HG03097 (cell line): ENCODE measurements around the gene AFAP1L1.

Experiments
- ATAC-seq: cut with Tn5 transposase; IDR thresholded peaks from one replicate; pipeline ENCODE4 v1.9.1; 2021; ENCODE audit not compliant: unreplicated experiment, low FRiP score

AFAP1L1 gene

DNA sequence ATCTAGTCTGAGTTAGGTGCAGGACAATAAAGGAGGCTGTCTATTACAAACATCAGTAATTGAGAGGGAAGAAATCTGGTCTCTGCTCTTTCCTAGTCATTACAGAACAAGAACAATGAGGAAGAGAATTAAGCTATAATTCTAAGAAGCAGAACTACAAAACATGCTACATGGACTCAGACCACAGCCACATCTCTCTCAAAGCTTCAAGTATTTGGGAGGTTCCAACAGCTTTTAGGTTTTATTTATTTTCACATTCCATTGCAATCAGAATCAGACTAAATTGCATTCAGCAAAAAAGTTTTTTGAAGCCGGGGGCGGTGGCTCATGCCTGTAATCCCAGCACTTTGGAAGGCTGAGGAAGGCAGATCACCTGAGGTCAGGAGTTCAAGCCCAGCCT lies 72.5 kb downstream of the AFAP1L1 start:
- no peak for ATAC-seq

DNA sequence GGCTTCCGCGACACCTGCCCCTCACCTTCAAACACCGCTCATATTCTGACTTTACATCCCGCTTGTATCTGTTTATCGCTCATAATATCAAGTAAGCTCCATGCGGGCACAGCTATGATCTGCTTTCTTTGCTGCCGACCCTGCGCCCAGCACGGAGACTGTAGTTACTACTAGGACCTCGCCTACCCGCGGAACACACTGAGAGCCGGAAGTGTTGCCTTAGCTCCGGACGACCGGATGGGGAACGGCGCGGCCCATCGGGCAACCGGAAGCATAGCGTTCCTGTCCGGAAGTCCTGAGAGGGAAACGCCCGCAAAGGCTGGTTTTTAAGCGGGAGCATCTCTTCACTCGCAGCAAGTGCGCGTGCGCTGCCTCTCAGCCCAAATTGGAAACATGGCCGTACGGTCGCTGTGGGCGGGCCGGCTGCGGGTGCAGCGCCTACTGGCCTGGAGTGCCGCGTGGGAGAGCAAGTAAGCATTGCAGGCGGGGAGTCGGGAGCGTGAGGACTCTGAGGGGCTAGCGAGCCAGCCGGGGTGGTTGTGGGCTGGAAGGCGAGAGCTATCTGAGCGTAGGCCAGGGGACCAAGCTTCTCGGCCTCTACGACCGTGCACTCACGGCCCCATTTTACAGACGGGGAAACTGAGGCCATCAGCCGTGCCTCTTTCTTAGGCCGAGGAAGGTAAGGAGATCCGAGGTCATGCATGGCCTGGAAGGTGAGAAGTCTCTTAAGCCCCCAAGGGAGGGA lies 73.7 kb downstream of the AFAP1L1 start, which contains the start of gene GRPEL2:
GRPEL2 (plus strand) TSS at position 353 of the 745 bp plus-strand sequence; CDS start at position 394, 41 bp downstream.
- peak; percentile 93 for ATAC-seq

DNA sequence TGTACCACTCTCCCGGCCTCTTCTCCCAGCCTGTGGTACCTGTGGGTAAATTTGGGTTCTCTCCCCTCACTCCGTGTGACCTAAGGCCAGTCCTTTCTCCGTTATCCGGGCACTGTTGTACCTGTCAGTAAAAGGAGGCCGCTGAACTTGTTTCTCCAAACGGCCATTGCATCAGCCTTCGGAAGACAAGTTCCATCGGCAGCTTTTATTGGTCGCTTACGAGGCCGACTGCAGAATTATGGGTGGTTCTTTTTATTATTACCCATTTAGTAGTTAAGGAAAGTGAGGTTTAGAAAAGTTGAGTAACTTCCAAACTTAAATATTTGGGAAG lies 74.2 kb downstream of the AFAP1L1 start:
- no peak for ATAC-seq

DNA sequence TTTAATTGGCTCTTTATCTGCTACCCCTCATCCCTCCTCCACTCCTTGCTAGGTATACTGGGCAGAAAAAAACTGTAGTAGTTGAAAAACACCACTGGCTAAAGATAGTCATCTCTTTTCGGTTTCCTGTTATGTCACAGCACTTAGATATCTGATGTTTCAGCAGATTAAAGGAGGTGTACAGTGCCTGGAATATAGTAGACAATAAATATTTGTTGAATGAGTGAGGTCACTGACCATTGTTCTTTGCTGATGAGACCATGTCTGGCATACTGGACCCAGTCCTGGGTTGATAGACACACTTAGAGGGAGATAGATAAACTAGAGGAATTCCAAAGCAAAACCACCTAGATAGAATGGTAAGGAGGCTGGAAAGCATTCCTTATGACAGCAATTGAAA lies 76.9 kb downstream of the AFAP1L1 start:
- ATAC-seq: no peak

DNA sequence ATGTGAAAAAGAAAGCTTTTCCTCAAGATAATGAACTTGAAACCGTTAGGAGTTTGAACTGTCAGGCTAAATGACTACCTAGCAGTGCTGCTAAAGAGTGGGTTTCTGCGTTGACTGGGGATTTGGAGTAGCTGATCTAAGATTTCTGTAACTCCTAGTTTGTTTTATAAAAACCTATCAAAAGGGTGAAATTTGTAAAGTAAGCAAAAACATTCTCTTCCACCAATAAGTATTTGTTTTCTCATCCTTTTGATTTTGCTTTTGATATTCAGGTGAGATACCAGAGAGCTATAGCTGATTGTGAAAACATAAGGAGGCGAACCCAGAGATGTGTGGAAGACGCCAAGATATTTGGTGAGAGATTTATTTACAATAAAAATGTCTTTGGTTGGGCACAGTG lies 77.7 kb downstream of the AFAP1L1 start:
- no peak for ATAC-seq

DNA sequence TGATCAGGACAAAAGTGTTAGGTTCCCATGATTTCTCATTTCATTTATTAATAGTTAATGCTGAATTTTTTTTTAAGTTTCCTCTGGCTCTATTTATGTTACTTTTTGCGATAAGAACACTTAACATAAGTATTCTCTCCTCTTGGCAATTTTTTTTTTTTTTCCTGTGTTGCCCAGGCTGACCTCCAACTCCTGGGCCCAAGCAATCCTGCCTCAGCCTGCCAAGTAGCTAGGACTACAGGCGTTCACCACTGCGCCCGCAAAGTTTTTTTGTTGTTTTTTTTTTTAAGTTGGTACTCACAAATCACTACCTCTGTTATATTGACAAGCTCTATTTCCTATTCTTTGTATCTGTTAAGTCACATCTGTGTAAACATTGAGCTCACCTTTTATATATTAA lies 80.5 kb downstream of the AFAP1L1 start:
- ATAC-seq: no peak

DNA sequence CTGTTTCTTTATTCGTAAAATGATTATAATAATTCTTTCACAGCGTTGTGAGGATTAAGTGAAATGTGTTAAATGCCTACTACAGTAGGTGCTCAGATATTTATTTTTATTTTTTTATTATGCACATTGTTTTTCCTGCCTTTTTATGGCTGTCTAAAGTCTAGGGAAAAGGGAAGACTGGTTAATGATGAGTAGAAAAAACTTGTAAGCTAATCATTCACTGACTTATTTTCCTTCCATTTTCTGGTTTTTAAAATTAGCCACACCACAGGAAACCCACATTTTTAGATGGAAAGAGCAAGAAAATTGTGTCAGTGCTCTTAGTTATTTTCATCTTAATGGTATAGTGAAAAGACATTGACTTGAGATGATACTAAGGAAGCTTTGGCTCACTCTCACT lies 82.3 kb downstream of the AFAP1L1 start:
- no peak for ATAC-seq

DNA sequence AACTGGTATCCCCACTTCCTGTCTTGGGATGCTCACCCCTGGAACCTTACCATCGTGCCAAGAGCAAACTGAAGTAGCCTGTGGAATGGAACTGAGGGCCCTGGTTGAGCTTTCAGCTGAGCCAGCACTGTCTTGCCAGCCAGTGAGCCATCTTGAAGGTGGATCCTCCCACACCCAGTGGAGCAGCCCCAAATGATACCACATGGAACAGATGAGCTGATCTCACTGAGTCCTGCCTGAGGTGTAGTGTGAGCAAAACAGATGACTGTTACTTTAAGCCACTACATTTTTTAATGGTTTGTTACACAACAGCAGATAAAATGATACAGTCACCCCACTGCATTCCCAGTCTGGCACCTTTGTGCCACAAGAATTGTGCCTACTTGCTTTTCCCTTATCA lies 84.0 kb downstream of the AFAP1L1 start:
- ATAC-seq: no peak

DNA sequence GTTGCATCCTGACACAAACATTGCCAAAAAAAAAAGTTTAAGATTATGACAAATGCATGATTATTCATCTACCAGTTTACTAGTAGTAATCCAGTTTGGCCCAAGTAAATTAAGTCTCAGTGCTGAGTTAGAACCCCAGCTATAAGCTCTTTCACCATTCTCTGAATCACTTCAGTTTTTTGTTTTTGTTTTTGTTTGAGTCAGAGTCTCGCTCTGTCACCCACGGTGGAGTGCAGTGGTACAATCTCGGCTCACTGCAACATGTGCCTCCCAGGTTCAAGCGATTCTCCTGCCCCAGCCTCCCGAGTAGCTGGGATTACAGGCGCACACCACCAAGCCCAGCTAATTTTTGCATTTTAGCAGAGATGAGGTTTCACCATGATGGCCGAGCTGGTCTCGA lies 84.7 kb downstream of the AFAP1L1 start:
- ATAC-seq: no peak

DNA sequence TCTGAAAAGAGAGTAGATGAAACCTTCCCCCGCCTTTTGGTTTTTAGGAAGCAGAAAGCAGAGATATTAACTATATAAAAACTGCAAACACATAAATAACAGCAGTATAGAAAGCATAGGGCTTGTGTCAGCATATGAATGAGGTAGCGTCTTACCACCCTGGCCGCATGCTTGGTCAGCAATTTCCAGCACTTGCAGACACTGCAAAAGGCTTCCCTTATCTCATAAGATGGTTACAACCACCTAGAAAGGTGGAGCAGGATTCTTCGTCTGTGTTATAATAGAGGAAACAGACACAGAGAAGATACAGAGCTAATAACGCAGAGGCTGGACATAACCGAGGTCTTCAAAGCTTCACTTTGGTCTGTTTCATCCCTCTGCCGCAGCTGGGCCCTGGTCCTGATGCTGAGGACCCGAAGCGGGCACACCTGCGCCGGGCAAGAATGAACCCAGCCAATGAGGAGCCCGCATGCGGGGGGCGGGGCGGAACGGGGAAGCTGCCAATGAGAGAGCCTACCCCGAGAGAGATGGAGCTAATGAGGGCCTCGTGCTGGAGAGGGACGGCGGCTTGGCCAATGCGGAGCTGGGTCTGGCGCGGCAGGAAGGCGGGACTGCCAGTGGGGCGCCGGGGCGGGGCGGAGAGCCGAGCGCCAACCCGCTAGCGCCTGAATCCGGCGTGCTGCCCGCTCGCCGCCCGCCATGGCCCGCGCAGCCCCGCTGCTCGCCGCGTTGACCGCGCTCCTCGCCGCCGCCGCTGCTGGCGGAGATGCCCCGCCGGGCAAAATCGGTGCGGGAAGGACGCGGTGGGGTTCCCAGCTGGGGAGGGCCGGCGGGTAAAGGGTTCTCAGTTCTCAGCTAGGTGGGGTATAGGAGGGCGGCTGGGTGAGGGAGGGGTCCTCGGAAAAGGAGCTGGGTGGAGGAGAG lies 86.0 kb downstream of the AFAP1L1 start, which contains the start of gene PCYOX1L:
PCYOX1L (plus strand) TSS at position 677 of the 924 bp plus-strand sequence; CDS start at position 700, 23 bp downstream.
- ATAC-seq: peak; percentile 99

DNA sequence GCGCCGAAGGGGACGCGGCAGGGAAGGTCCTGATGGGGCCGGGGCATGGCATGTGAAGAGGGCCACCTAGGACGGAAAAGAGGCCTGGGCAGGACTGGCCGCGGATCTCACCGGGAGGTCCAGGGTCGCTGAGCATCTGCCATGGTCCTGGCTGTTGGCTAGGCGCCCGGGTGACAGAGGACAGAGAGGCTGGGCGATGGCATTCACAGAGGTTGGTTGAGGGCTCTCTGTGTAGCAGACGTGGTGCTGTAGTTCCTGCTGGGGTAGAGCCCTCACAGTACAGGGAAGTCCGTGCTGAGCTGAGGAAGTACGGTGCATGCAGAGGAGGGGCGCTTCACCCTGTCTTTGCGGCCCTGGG lies 86.6 kb downstream of the AFAP1L1 start:
- ATAC-seq: no peak

DNA sequence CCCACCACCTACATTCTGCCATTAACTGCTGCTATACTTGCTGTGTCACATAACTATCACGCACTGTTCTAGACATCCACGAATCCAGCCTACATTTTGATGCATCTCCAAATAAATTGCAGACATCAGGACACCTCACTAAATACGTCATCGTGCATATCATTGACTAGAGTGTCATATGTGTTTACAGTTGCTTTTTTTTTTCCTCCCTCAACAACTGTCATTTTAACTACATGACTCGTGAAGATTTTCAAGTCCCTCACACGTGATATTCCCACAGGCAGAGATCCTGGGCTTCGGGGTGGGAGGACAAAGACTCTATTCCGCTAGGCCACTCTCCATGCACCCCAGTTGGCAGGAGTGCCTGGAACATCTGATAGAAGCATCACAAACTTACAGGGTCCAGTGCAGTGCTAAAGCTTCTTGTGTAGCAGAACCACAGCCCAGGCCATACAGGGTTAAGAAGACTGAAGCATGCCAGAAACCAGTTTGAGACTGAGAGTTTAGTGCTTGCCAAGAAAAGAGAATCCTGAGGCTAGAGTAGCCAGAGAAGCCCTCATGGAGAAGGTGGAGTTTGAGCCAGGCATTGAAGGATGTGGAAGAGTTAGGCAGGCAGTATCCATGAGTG lies 87.3 kb downstream of the AFAP1L1 start:
- no peak for ATAC-seq

DNA sequence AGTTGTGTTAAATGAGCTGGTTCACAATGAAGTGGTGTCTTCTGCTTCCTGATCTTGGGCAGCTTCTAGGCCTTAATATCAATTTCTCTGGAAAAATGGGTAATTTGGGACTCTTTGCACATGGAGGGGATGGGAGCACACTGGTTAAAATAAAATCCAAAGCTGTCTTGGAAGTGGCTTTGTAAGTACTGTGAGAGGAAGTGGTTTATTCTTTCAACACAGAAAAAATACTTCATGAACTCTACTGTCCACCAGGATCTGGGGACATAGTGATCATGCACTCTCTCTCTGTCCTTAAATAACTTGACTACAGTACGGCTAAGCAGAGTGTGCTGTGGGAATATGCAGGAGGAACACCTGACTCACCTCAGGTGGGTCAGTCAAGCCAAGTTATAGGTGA lies 88.6 kb downstream of the AFAP1L1 start:
- ATAC-seq: no peak

DNA sequence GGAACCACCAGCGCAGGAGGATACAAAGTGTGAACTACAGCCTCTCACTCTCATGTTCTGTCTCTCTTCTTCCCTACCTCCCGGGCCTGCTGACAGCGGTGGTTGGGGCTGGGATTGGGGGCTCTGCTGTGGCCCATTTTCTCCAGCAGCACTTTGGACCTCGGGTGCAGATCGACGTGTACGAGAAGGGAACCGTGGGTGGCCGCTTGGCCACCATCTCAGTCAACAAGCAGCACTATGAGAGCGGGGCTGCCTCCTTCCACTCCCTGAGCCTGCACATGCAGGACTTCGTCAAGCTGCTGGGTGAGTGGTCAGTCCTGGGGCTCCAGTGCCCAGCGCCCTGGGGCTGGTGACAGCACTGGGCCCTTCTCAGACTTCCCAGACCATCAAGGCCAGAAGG lies 90.9 kb downstream of the AFAP1L1 start:
- no peak for ATAC-seq

DNA sequence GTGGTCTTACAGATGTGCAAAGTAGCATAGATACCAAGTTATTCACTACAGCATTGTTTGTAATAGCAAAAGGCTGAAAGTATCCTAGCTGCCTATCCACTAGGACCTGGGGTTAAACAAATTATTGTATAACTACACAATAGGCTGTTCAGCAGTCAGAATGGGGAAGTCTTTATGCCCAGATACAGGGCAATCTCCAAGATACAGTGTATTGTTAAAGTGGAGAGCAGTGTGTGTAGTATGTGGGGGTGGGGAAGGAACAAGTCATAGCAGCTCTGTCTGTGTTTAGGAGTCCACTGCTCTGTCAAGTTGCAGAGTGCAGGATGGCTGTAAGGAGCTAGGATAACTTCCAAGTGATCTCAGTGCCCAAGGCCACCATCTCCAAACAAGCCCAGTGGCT lies 91.7 kb downstream of the AFAP1L1 start:
- no peak for ATAC-seq

DNA sequence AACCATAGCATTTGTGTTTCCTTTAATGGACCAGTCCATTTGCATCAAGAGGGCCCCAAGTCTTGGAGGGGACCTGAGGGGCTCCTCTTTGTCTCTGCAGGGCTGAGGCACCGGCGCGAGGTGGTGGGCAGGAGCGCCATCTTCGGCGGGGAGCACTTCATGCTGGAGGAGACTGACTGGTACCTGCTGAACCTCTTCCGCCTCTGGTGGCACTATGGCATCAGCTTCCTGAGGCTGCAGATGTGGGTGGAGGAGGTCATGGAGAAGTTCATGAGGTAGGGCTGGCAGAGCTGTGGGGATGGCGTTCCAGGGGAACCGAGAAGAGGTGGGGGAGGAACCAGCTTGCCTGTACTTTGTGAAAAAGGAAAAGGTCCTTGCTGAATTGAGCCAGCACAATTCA lies 92.3 kb downstream of the AFAP1L1 start:
- ATAC-seq: no peak

DNA sequence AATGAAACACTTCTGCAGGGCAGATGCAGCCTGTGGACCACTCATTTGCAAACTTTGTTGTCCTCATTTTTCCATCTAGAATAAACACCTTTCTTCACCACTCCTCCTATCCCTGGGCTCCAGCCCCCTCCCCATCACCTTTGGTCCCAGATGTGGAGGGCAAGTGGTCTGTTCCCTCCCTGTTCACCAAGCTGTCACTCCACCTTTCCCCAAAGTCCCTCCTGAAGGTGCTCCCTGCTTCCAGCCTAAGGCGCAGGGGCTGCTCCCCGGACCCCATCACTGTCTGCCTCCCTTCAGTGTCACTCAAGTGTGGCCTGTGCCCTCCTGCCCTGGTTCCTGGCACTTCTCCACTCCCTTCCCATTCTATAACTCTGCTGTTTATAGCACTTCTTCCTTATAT lies 93.1 kb downstream of the AFAP1L1 start:
- ATAC-seq: no peak

DNA sequence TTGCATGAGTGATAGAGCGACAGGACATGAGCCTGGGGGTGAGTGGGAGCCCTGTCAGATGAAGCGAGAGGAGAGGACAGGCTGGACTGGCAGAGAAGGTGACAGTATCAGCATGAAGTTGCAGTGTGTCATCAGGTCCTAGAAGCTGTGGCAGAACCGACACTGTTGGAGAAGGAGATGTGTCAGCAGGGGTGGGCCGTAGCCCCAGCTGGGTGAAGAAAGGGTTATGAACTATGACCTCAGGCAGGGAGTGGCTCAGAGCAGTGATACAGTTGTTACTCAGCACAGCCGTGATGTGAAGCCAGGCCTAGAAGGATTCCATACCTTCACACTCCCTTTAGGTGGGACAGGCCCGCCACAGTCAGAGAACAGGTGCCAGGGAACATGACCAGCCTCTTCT lies 93.8 kb downstream of the AFAP1L1 start:
- ATAC-seq: no peak

DNA sequence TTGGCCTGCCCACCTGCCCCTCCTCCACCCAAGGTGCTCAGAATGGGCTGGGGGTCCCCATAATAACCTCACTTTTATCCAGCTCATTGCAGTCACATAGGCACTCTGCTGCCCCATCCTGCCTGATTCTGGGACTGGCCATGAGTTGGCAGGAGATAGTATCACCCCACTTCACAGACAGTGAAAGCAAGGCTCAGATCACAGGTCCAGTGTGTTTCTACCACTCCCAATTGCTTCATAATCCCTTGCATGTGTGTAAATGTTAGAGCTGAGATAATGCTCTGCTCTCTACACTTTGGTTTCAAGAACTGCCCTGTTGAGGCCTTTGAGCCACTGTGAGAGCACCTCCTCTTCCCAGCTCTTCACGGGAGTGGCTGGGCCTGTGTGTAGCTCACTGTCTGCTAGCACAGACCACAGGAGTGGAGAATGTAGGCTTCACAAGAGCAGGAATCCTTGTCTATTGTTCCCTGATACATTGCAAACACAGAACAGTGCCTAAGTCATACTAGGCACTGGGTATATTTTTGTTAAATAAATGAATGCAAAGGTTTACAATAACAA lies 94.6 kb downstream of the AFAP1L1 start:
- no peak for ATAC-seq

DNA sequence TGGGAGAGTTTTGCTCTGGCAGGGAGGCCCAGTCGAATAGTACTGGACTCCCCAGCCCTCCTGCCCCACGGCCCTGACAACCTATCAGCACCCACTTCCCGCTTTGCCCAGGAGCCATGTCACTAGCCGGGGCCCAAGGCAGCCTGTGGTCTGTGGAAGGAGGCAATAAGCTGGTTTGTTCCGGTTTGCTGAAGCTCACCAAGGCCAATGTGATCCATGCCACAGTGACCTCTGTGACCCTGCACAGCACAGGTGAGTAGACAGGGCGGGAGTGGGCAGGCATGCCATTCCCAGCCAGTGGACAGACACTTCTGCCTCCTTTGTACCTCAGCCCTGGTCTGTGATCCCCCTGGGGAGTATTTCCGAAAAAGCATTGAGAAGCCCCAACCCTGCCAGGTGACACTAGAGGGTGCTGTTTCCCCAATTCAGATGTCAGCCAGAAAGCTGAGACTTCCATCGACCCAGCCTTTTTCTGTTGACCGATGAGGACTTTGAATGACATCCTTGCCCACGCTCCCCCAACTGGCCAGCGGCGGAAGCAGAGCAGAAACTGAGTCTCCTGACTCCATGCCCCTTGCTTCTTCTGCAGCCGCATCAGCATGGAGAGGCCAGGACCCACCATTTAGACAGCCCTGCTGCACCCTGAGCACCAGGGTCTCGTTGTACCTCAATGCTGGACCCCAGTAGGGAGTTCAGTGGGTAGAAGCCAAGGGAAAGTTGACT lies 95.8 kb downstream of the AFAP1L1 start:
- ATAC-seq: no peak
